ENCODE measurements around the gene ADIPOR2. TPM values are rescaled to one million over a fixed set of nuclear protein-coding genes. Genes with fewer than 3 reads are reported as not detected.

The ADIPOR2 gene
- total RNA-seq, 5 donors from 2014 or later (not counting 1 experiment from before 2014, with no cell fraction given): 21.7 to 35.0 (median 33.4) TPM

- Histone ChIP-seq H3K27me3 (replicated peaks in 1 of 2; ENCODE audit: control insufficient read depth in 2 of 2, extremely low read depth in 1 of 2, insufficient read depth in 2 of 2, low read length in 1 of 2) (no peaks in the 10 kb centered on the region), H3K36me3 (ENCODE audit: control insufficient read depth in 2 of 2, extremely low read depth in 1 of 2, insufficient read depth in 1 of 2, low read length in 1 of 2) (peaks cover 0 to 4% of the 10 kb centered on the region in 2 donors), H3K27ac (ENCODE audit: low read length) (no peak overlapping the region), H3K9me3 (no peaks in the 10 kb centered on the region), H3K4me1 (ENCODE audit: control insufficient read depth in 1 of 2, extremely low read depth in 1 of 2, insufficient read depth in 2 of 2, low read length in 2 of 2) (no peaks in the 10 kb centered on the region), H3K4me3 (ENCODE audit: control insufficient read depth in 1 of 2, extremely low read depth in 1 of 2, low read length in 1 of 2) (no peak overlapping the region)
- ChIA-PET POLR2A (interaction anchor here in 1 of 2 donors (0.6 kb wide), 1 partner anchor 1093 kb away, joined by 3 read pairs; no protein-coding TSS in a partner anchor), CTCF (interaction anchor here (0.6 to 1.1 kb wide), 7 partner anchors 23 to 1362 kb away, joined by 3 to 6 read pairs (median 4); no protein-coding TSS in a partner anchor)
- DNase-seq (no peak), ATAC-seq (replicated peaks in 1 of 4) (no peak)
- Mint-ChIP-seq H3K4me1 (peaks cover 18 to 24% (median 22%) of the 10 kb centered on the region in 3 donors), H3K27ac (no peak overlapping the region), H3K36me3 (peaks cover 13% of the 10 kb centered on the region), H3K27me3 (no peaks in the 10 kb centered on the region), H3K4me3 (no peak overlapping the region), H3K9me3 (no peaks in the 10 kb centered on the region)
- 100% methylated on average over 1 of the region's 1 CpG for WGBS (ENCODE audit: insufficient coverage)
These were observed 76.7 kb downstream of the ADIPOR2 start for GRCh38 chr12:1767407-1768090.

DNA sequence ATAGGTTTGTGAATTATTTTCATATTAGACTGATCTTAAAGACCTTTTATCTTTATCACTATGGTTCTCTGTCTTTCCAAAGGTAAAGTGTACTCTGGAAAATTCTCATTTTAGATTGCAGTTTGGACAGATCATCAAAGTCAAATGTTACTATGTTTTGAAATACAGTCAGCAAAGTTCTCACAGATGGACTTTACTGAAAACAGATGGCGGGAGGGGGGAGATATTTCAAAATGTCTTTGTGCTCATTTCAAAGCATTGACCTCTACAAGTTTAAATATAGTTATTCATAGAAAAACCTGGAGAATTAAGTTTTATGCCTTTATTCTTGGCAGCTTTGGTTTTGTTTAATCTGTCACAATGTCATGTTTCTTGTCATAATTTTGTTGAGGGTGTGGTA, 77.7 kb downstream of the ADIPOR2 start:
- no peaks in the 10 kb centered on the region for H3K9me3 ChIP-seq
- Mint-ChIP-seq H3K36me3 (peaks cover 19% of the 10 kb centered on the region), H3K9me3 (no peaks in the 10 kb centered on the region), H3K27ac (no peak overlapping the region), H3K4me1 (peaks cover 16 to 19% (median 16%) of the 10 kb centered on the region in 3 donors), H3K4me3 (no peak overlapping the region), H3K27me3 (no peaks in the 10 kb centered on the region)
- H3K4me3 ChIP-seq (ENCODE audit: control insufficient read depth in 1 of 2, extremely low read depth in 1 of 2, low read length in 1 of 2): no peak overlapping the region
- ATAC-seq (replicated peaks in 1 of 4): no peak
- H3K27me3 ChIP-seq (replicated peaks in 1 of 2; ENCODE audit: control insufficient read depth in 2 of 2, extremely low read depth in 1 of 2, insufficient read depth in 2 of 2, low read length in 1 of 2): no peaks in the 10 kb centered on the region
- H3K36me3 ChIP-seq (ENCODE audit: control insufficient read depth in 2 of 2, extremely low read depth in 1 of 2, insufficient read depth in 1 of 2, low read length in 1 of 2): peaks cover 0 to 13% of the 10 kb centered on the region in 2 donors
- ChIA-PET CTCF (no interaction called here), POLR2A (no interaction called here)
- H3K27ac ChIP-seq (ENCODE audit: low read length): no peak overlapping the region
- no peak for DNase-seq
- WGBS (ENCODE audit: insufficient coverage): no CpG with 5 or more reads among the region's 1 CpG
- H3K4me1 ChIP-seq (ENCODE audit: control insufficient read depth in 1 of 2, extremely low read depth in 1 of 2, insufficient read depth in 2 of 2, low read length in 2 of 2): no peaks in the 10 kb centered on the region

DNA sequence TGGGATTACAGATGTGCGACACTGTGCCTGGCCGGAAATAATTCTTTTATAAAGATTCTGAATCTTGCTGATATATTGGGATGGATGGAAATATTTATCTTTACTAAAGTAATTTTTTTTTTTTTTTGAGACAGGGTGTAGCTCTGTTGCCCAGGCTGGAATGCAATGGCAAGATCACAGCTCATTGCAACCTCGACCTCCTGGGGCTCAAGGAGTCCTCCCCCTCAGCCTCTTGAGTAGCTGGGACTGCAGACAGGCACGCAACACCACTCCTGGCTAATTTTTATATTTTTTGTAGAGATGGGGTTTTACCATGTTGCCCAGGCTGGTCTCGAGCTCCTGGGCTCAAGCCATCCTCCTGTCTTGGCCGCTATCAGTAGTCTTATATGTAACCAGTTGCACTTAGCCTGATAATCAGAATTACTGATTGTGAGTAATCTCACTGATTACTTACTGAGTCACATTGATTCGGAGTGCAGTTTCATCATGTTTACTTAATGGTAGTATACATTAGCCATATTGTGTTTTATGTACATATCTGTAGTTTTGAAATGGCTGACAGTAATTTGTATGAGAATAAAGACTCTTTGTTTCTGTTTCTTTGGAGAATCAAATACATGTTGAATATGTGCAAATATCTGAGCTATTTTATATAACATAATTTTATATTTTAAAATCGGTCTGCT, 79.1 kb downstream of the ADIPOR2 start:
- no peak overlapping the region for H3K4me3 Mint-ChIP-seq
- ChIA-PET CTCF (interaction anchor here (0.6 to 1.0 kb wide), 2 partner anchors 20 to 117 kb away, joined by 3 read pairs; no protein-coding TSS in a partner anchor), POLR2A (interaction anchor here in 1 of 2 donors (0.7 kb wide), 1 partner anchor 23 kb away, joined by 3 read pairs; no protein-coding TSS in a partner anchor)
- WGBS (ENCODE audit: insufficient coverage): 95% methylated on average over 3 of the region's 8 CpGs
- no peak overlapping the region for H3K27ac ChIP-seq (ENCODE audit: low read length)
- DNase-seq (no peak), ATAC-seq (replicated peaks in 1 of 4) (no peak)
- H3K36me3 ChIP-seq (ENCODE audit: control insufficient read depth in 2 of 2, extremely low read depth in 1 of 2, insufficient read depth in 1 of 2, low read length in 1 of 2): peaks cover 0 to 14% of the 10 kb centered on the region in 2 donors
- H3K4me1 ChIP-seq (ENCODE audit: control insufficient read depth in 1 of 2, extremely low read depth in 1 of 2, insufficient read depth in 2 of 2, low read length in 2 of 2): no peaks in the 10 kb centered on the region
- H3K27me3 Mint-ChIP-seq: no peaks in the 10 kb centered on the region
- H3K4me3 ChIP-seq (ENCODE audit: control insufficient read depth in 1 of 2, extremely low read depth in 1 of 2, low read length in 1 of 2): no peak overlapping the region
- H3K27me3 ChIP-seq (replicated peaks in 1 of 2; ENCODE audit: control insufficient read depth in 2 of 2, extremely low read depth in 1 of 2, insufficient read depth in 2 of 2, low read length in 1 of 2): no peaks in the 10 kb centered on the region
- no peaks in the 10 kb centered on the region for H3K9me3 Mint-ChIP-seq
- H3K36me3 Mint-ChIP-seq: peaks cover 27% of the 10 kb centered on the region
- H3K9me3 ChIP-seq: no peaks in the 10 kb centered on the region
- H3K27ac Mint-ChIP-seq: no peak overlapping the region
- H3K4me1 Mint-ChIP-seq: peaks cover 12 to 16% (median 13%) of the 10 kb centered on the region in 3 donors

GRCh38 chr12:1773937-1774655, 83.2 kb downstream of the ADIPOR2 start:
- no peaks in the 10 kb centered on the region for H3K27me3 ChIP-seq (replicated peaks in 1 of 2; ENCODE audit: control insufficient read depth in 2 of 2, extremely low read depth in 1 of 2, insufficient read depth in 2 of 2, low read length in 1 of 2)
- Mint-ChIP-seq H3K27ac (no peak overlapping the region), H3K36me3 (peaks cover 35% of the 10 kb centered on the region), H3K4me1 (peaks cover 7 to 16% (median 7%) of the 10 kb centered on the region in 3 donors), H3K4me3 (no peak overlapping the region), H3K9me3 (no peaks in the 10 kb centered on the region), H3K27me3 (no peaks in the 10 kb centered on the region)
- POLR2A ChIA-PET: no interaction called here
- 100% methylated on average over 1 of the region's 4 CpGs for WGBS (ENCODE audit: insufficient coverage)
- DNase-seq (no peak), ATAC-seq (replicated peaks in 1 of 4) (no peak)
- no peak overlapping the region for H3K27ac ChIP-seq (ENCODE audit: low read length)
- no peaks in the 10 kb centered on the region for H3K4me1 ChIP-seq (ENCODE audit: control insufficient read depth in 1 of 2, extremely low read depth in 1 of 2, insufficient read depth in 2 of 2, low read length in 2 of 2)
- CTCF ChIA-PET: no interaction called here
- peaks cover 0 to 24% of the 10 kb centered on the region in 2 donors for H3K36me3 ChIP-seq (ENCODE audit: control insufficient read depth in 2 of 2, extremely low read depth in 1 of 2, insufficient read depth in 1 of 2, low read length in 1 of 2)
- H3K4me3 ChIP-seq (ENCODE audit: control insufficient read depth in 1 of 2, extremely low read depth in 1 of 2, low read length in 1 of 2): no peak overlapping the region
- no peaks in the 10 kb centered on the region for H3K9me3 ChIP-seq

DNA sequence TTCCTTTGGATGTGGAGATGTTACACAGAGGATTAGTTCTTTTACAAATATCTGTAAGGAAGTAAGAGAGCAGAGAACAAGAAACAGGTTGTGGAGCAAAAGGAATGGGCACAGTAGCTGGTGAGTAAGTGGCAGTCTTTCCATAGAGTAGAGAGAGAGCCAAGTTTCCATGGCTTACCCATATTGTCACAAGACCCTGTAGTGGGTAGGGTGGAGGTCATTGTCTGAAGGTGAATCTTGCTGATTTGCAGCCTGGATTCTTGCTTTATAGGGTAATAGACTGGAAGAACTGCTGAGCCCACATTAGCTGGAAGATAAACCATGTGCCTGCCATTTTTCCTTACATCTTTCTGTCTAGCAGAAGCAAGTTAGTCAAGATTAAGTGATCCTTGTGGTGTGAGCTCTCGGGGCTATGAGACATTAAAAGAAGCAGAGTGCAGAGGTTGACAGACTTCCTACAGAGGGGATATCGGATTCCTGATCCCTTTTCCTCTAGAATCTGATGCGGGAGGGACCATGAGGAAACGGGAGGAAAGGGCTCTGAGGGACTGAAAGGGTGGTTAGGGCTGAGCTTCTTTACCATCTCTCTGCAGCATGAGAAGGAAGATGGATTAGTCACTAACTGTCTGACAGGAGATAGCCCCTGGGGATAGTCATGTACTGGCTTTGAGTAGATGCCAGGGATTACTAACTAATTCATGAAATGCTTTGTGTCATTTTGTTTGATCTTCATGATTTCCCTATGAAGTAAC, 85.5 kb downstream of the ADIPOR2 start:
- no peaks in the 10 kb centered on the region for H3K4me1 ChIP-seq (ENCODE audit: control insufficient read depth in 1 of 2, extremely low read depth in 1 of 2, insufficient read depth in 2 of 2, low read length in 2 of 2)
- no peak overlapping the region for H3K4me3 ChIP-seq (ENCODE audit: control insufficient read depth in 1 of 2, extremely low read depth in 1 of 2, low read length in 1 of 2)
- ChIA-PET POLR2A (interaction anchor here in 1 of 2 donors (0.6 kb wide), 1 partner anchor 806 kb away, joined by 4 read pairs; no protein-coding TSS in a partner anchor), CTCF (no interaction called here)
- DNase-seq (no peak), ATAC-seq (replicated peaks in 1 of 4) (no peak)
- H3K36me3 ChIP-seq (ENCODE audit: control insufficient read depth in 2 of 2, extremely low read depth in 1 of 2, insufficient read depth in 1 of 2, low read length in 1 of 2): peaks cover 0 to 37% of the 10 kb centered on the region in 2 donors
- WGBS (ENCODE audit: insufficient coverage): 93% methylated on average over 3 of the region's 4 CpGs
- no peak overlapping the region for H3K27ac ChIP-seq (ENCODE audit: low read length)
- peak overlapping the region; percentile 3 to 4 for H3K27ac Mint-ChIP-seq
- H3K9me3 ChIP-seq: no peaks in the 10 kb centered on the region
- no peaks in the 10 kb centered on the region for H3K27me3 ChIP-seq (replicated peaks in 1 of 2; ENCODE audit: control insufficient read depth in 2 of 2, extremely low read depth in 1 of 2, insufficient read depth in 2 of 2, low read length in 1 of 2)
- no peaks in the 10 kb centered on the region for H3K9me3 Mint-ChIP-seq
- H3K4me1 Mint-ChIP-seq: peaks cover 2 to 15% (median 7%) of the 10 kb centered on the region in 3 donors
- H3K27me3 Mint-ChIP-seq: no peaks in the 10 kb centered on the region
- H3K36me3 Mint-ChIP-seq: peaks cover 42% of the 10 kb centered on the region
- H3K4me3 Mint-ChIP-seq: no peak overlapping the region

DNA sequence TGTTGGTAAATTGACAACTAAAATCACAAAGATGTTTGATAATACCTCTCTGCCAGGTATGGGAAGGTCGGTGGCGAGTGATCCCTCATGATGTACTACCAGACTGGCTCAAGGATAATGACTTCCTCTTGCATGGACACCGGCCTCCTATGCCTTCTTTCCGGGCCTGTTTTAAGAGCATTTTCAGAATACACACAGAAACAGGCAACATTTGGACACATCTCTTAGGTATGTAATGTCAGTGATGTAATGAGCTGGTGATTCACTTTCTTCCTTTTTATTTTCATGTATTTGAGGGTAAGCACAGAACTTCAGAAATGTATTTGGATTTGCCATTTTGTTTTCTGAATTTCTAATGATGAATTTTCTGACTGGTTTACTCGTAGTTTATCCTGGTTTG, 86.9 kb downstream of the ADIPOR2 start:
- DNase-seq (no peak), ATAC-seq (replicated peaks in 1 of 4) (no peak)
- H3K9me3 Mint-ChIP-seq: no peaks in the 10 kb centered on the region
- H3K4me1 Mint-ChIP-seq: peaks cover 0 to 13% (median 7%) of the 10 kb centered on the region in 3 donors
- Histone ChIP-seq H3K4me1 (ENCODE audit: control insufficient read depth in 1 of 2, extremely low read depth in 1 of 2, insufficient read depth in 2 of 2, low read length in 2 of 2) (no peaks in the 10 kb centered on the region), H3K27ac (ENCODE audit: low read length) (no peak overlapping the region), H3K4me3 (ENCODE audit: control insufficient read depth in 1 of 2, extremely low read depth in 1 of 2, low read length in 1 of 2) (no peak overlapping the region), H3K27me3 (replicated peaks in 1 of 2; ENCODE audit: control insufficient read depth in 2 of 2, extremely low read depth in 1 of 2, insufficient read depth in 2 of 2, low read length in 1 of 2) (no peaks in the 10 kb centered on the region), H3K9me3 (no peaks in the 10 kb centered on the region), H3K36me3 (ENCODE audit: control insufficient read depth in 2 of 2, extremely low read depth in 1 of 2, insufficient read depth in 1 of 2, low read length in 1 of 2) (peaks cover 0 to 37% of the 10 kb centered on the region in 2 donors)
- CTCF ChIA-PET: no interaction called here
- no peak overlapping the region for H3K4me3 Mint-ChIP-seq
- H3K27ac Mint-ChIP-seq: no peak overlapping the region
- WGBS (ENCODE audit: insufficient coverage): no CpG with 5 or more reads among the region's 5 CpGs
- H3K36me3 Mint-ChIP-seq: peaks cover 40% of the 10 kb centered on the region
- H3K27me3 Mint-ChIP-seq: no peaks in the 10 kb centered on the region
- POLR2A ChIA-PET: no interaction called here
